ENCODE measurements around the gene ADD3. TPM values are rescaled to one million over a fixed set of nuclear protein-coding genes. Genes with fewer than 3 reads are reported as not detected.
"Not testable (repeated sequence)": the region's sequence is repeated elsewhere in the genome, so short reads cannot be mapped to it uniquely, and the experiment has no call there.

The ADD3 gene
- total and polyA plus RNA-seq, 10 of the 15 experiments (the other 5 are each of a cell fraction or from before 2014, with no cell fraction given): 27.3 to 129 (median 67.8) TPM

- ChIA-PET RAD21 (ENCODE audit: unreplicated experiment) (interaction anchor here (0.6 to 1.9 kb wide), 9 partner anchors 42 to 252 kb away, joined by 3 to 13 read pairs (median 4); no protein-coding TSS in a partner anchor), SMC1A (ENCODE audit: uncharacterized antibody, unreplicated experiment) (interaction anchor here (0.8 to 1.0 kb wide), 3 partner anchors 91 to 160 kb away, joined by 3 to 5 read pairs (median 3); no protein-coding TSS in a partner anchor), CTCF (interaction anchor here (0.6 to 1.8 kb wide), 13 partner anchors 11 to 271 kb away, joined by 3 to 17 read pairs (median 3); no protein-coding TSS in a partner anchor)
- H3K79me2 ChIP-seq (ENCODE audit: control insufficient read depth, insufficient read depth, low read length); POLR2A ChIA-PET; FAIRE-seq; H3K27me3 ChIP-seq (replicated peaks in 1 of 2; ENCODE audit: control insufficient read depth in 2 of 2, insufficient read depth in 2 of 2, low read length in 1 of 2); BruUV-seq (replicated peaks); H3K9ac ChIP-seq (ENCODE audit: control insufficient read depth, insufficient read depth, low read length); H3K36me3 ChIP-seq (ENCODE audit: control insufficient read depth in 2 of 2, insufficient read depth in 2 of 2, low read length in 1 of 2); H3K4me1 ChIP-seq (ENCODE audit: control insufficient read depth, insufficient read depth, low read length); H2AFZ ChIP-seq (ENCODE audit: control insufficient read depth, low read depth, low read length); H4K20me1 ChIP-seq (ENCODE audit: control insufficient read depth, insufficient read depth); H3K27ac ChIP-seq (ENCODE audit: control insufficient read depth, insufficient read depth); DNase-seq (ENCODE audit: low read depth, low spot score); H3K4me2 ChIP-seq (ENCODE audit: control insufficient read depth, insufficient read depth); ATAC-seq; H3K9me3 ChIP-seq (replicated peaks; ENCODE audit: control insufficient read depth, insufficient read depth, low read length); H3K4me3 ChIP-seq: not testable (repeated sequence)
- in situ Hi-C loops (cut with MboI) (loop anchor here (5.0 to 10.0 kb wide), 3 partner anchors 86 to 419 kb away; no protein-coding TSS in a partner anchor), intact Hi-C loops (cut with micrococcal nuclease; ENCODE audit: unreplicated experiment) (loop anchor here (2.0 to 10.0 kb wide), 3 partner anchors 76 to 439 kb away; no protein-coding TSS in a partner anchor)
- WGBS (ENCODE audit: insufficient coverage, insufficient replicate concordance, low lambda C conversion rate, missing lambda C conversion rate): 89% methylated on average over 5 of the region's 6 CpGs
Measured at GRCh38 chr10:110135836-110136235, 128.1 kb downstream of the ADD3 start.

GRCh38 chr10:110137142-110137545 lies 129.4 kb downstream of the ADD3 start:
- Histone ChIP-seq H3K36me3 (ENCODE audit: control insufficient read depth in 2 of 2, insufficient read depth in 2 of 2, low read length in 1 of 2) (no peaks in the 10 kb centered on the region), H3K4me3 (no peak overlapping the region), H3K4me2 (ENCODE audit: control insufficient read depth, insufficient read depth) (no peak overlapping the region), H3K9me3 (replicated peaks; ENCODE audit: control insufficient read depth, insufficient read depth, low read length) (no peaks in the 10 kb centered on the region), H3K79me2 (ENCODE audit: control insufficient read depth, insufficient read depth, low read length) (no peaks in the 10 kb centered on the region), H3K27ac (ENCODE audit: control insufficient read depth, insufficient read depth) (no peak overlapping the region), H3K27me3 (replicated peaks in 1 of 2; ENCODE audit: control insufficient read depth in 2 of 2, insufficient read depth in 2 of 2, low read length in 1 of 2) (no peaks in the 10 kb centered on the region; a peak in 1 of 4 replicates), H3K9ac (ENCODE audit: control insufficient read depth, insufficient read depth, low read length) (no peak overlapping the region), H4K20me1 (ENCODE audit: control insufficient read depth, insufficient read depth) (no peaks in the 10 kb centered on the region), H3K4me1 (ENCODE audit: control insufficient read depth, insufficient read depth, low read length) (peaks cover 5% of the 10 kb centered on the region), H2AFZ (ENCODE audit: control insufficient read depth, low read depth, low read length) (peak overlapping the region; percentile 71)
- no TSS peak for BruUV-seq (replicated peaks)
- intact Hi-C loops (cut with micrococcal nuclease; ENCODE audit: unreplicated experiment) (loop anchor here (1.0 to 10.0 kb wide), 5 partner anchors 75 to 438 kb away; no protein-coding TSS in a partner anchor), in situ Hi-C loops (cut with MboI) (loop anchor here (5.0 to 10.0 kb wide), 3 partner anchors 85 to 418 kb away; no protein-coding TSS in a partner anchor)
- ATAC-seq: peak; percentile 83
- RAD21 ChIA-PET (ENCODE audit: unreplicated experiment): interaction anchor here (0.6 to 3.0 kb wide), 6 partner anchors 60 to 160 kb away, joined by 3 to 42 read pairs (median 8); partner anchors contain the start of gene MXI1
- SMC1A ChIA-PET (ENCODE audit: uncharacterized antibody, unreplicated experiment): interaction anchor here (0.8 to 2.6 kb wide), 15 partner anchors 10 to 253 kb away, joined by 3 to 34 read pairs (median 5); no protein-coding TSS in a partner anchor
- DNase-seq (ENCODE audit: low read depth, low spot score): peak; percentile 48
- POLR2A ChIA-PET: interaction anchor here (0.6 kb wide), 2 partner anchors 219 to 624 kb away, joined by 3 to 4 read pairs; no protein-coding TSS in a partner anchor
- WGBS (ENCODE audit: insufficient coverage, insufficient replicate concordance, low lambda C conversion rate, missing lambda C conversion rate): 0% methylated on average over 2 of the region's 2 CpGs
- FAIRE-seq: peak; percentile 94
- CTCF ChIA-PET: interaction anchor here (0.9 to 4.8 kb wide), 34 partner anchors 12 to 408 kb away, joined by 3 to 105 read pairs (median 5); partner anchors contain the start of gene SMNDC1
- TF ChIP-seq HDAC6 (IDR thresholded peaks at IDR 0.05; ENCODE audit: unreplicated experiment): no peak
- no peak for TF ChIP-seq RBBP5 (conservative IDR thresholded peaks at IDR 0.05)
- TF ChIP-seq MTA3 (IDR thresholded peaks at IDR 0.05; ENCODE audit: borderline replicate concordance, low read length): no peak
- no peak for TF ChIP-seq SP1 (IDR thresholded peaks at IDR 0.05; ENCODE audit: low read depth, low read length)
- no peak for TF ChIP-seq POLR2A (IDR thresholded peaks at IDR 0.05; ENCODE audit: low read depth, low read length)
- TF ChIP-seq CBFB (IDR thresholded peaks at IDR 0.05; ENCODE audit: low read depth): no peak
- 0 out of 2 replicates have a peak, but pooled peaks have one; percentile 12 for TF ChIP-seq ATF7 (IDR thresholded peaks at IDR 0.05; ENCODE audit: low read depth)
- TF ChIP-seq IRF4 (IDR thresholded peaks at IDR 0.05; ENCODE audit: low read depth, low read length): peak; percentile 50; the same call in 1 of the 2 replicates
- TF ChIP-seq PBX3 (IDR thresholded peaks at IDR 0.05; ENCODE audit: insufficient replicate concordance, low read depth, low read length): no peak
- TF ChIP-seq MEF2A (IDR thresholded peaks at IDR 0.05; ENCODE audit: insufficient read depth, low read depth, low read length): 0 out of 2 replicates have a peak, but pooled peaks have one; percentile 13
- TF ChIP-seq ZNF207 (IDR thresholded peaks at IDR 0.05; ENCODE audit: borderline replicate concordance): no peak
- TF ChIP-seq RELB (IDR thresholded peaks at IDR 0.05; ENCODE audit: low read depth): no peak; the same call in 1 of the 2 replicates

All from GM12878 (cell line).